Measurements from ENCODE around the gene DMKN.

Gene DMKN

GRCh38 chr19:35522745-35523327, 9.4 kb upstream of the DMKN start:
- H3K9ac ChIP-seq = no peak overlapping the region
- no peaks in the 10 kb centered on the region for H3K27me3 ChIP-seq
- H3K36me3 ChIP-seq = no peaks in the 10 kb centered on the region
- H3K27ac ChIP-seq = no peak overlapping the region
- no peak overlapping the region for H3K4me2 ChIP-seq
- H3K4me3 ChIP-seq = no peak overlapping the region
- no peak for TF ChIP-seq Cebpa-rat (IDR thresholded peaks at IDR 0.05)
- no peaks in the 10 kb centered on the region for H4K20me1 ChIP-seq
- peaks cover 0 to 8% (median 2%) of the 10 kb centered on the region in 10 experiments; a peak in 7 of 20 replicates for H3K4me1 ChIP-seq
- no peaks in the 10 kb centered on the region for H3K9me3 ChIP-seq (replicated peaks in 1 of 11)

GRCh38 chr19:35521124-35521743, 7.8 kb upstream of the DMKN start:
- no peaks in the 10 kb centered on the region for H3K36me3 ChIP-seq
- peaks cover 0 to 16% (median 4%) of the 10 kb centered on the region in 10 experiments; a peak in 8 of 20 replicates for H3K4me1 ChIP-seq
- no peaks in the 10 kb centered on the region for H4K20me1 ChIP-seq
- no peak overlapping the region for H3K4me3 ChIP-seq
- H3K4me2 ChIP-seq = 0 out of 22 replicates have a peak overlapping the region, but pooled peaks of 1 of the 11 experiments have one; percentile 2
- no peaks in the 10 kb centered on the region for H3K9me3 ChIP-seq (replicated peaks in 1 of 11)
- no peak overlapping the region for H3K27ac ChIP-seq
- H3K27me3 ChIP-seq = no peaks in the 10 kb centered on the region
- no peak for TF ChIP-seq Cebpa-rat (IDR thresholded peaks at IDR 0.05)
- H3K9ac ChIP-seq = no peak overlapping the region

GRCh38 chr19:35519291-35519690, 5.8 kb upstream of the DMKN start:
- Histone ChIP-seq H4K20me1 (no peaks in the 10 kb centered on the region), H3K36me3 (no peaks in the 10 kb centered on the region), H3K4me2 (no peak overlapping the region; a peak in 1 of 22 replicates), H3K4me1 (peaks cover 0 to 19% (median 6%) of the 10 kb centered on the region in 10 experiments; a peak in 10 of 20 replicates), H3K9me3 (replicated peaks in 1 of 11) (no peaks in the 10 kb centered on the region), H3K27ac (no peak overlapping the region), H3K27me3 (peaks cover 0 to under 1% (median 0%) of the 10 kb centered on the region in 11 experiments; a peak in 1 of 22 replicates), H3K9ac (no peak overlapping the region), H3K4me3 (no peak overlapping the region)
- no peak for TF ChIP-seq Cebpa-rat (IDR thresholded peaks at IDR 0.05)

- no peak overlapping the region for H3K9ac ChIP-seq
- no peaks in the 10 kb centered on the region; a peak in 1 of 22 replicates for H4K20me1 ChIP-seq
- H3K4me3 ChIP-seq = no peak overlapping the region
- H3K27me3 ChIP-seq = peaks cover 0 to 3% (median 0%) of the 10 kb centered on the region in 11 experiments; a peak in 2 of 22 replicates
- H3K4me2 ChIP-seq = no peak overlapping the region
- no peak overlapping the region for H3K27ac ChIP-seq
- no peak for TF ChIP-seq Cebpa-rat (IDR thresholded peaks at IDR 0.05)
- H3K36me3 ChIP-seq = no peaks in the 10 kb centered on the region
- H3K4me1 ChIP-seq = peaks cover 0 to 23% (median 7%) of the 10 kb centered on the region in 10 experiments; a peak in 10 of 20 replicates
- no peaks in the 10 kb centered on the region for H3K9me3 ChIP-seq (replicated peaks in 1 of 11)
These were observed 4.9 kb upstream of the DMKN start for GRCh38 chr19:35518313-35518712.

- H3K4me1 ChIP-seq = peaks cover 0 to 23% (median 7%) of the 10 kb centered on the region in 10 experiments; a peak in 10 of 20 replicates
- peaks cover 0 to 7% (median 0%) of the 10 kb centered on the region in 11 experiments; a peak in 4 of 22 replicates for H3K27me3 ChIP-seq
- H3K36me3 ChIP-seq = no peaks in the 10 kb centered on the region
- TF ChIP-seq Cebpa-rat (IDR thresholded peaks at IDR 0.05) = no peak
- H3K27ac ChIP-seq = no peak overlapping the region
- no peak overlapping the region for H3K4me3 ChIP-seq
- H4K20me1 ChIP-seq = no peaks in the 10 kb centered on the region; a peak in 1 of 22 replicates
- peak overlapping the region in 3 of 11 experiments; percentile 6 to 20 (median 10); a peak in 5 of 22 replicates for H3K4me2 ChIP-seq
- H3K9ac ChIP-seq = no peak overlapping the region
- no peaks in the 10 kb centered on the region for H3K9me3 ChIP-seq (replicated peaks in 1 of 11)
These were observed 3.9 kb upstream of the DMKN start for GRCh38 chr19:35517342-35517741.

GRCh38 chr19:35516310-35516709, 2.9 kb upstream of the DMKN start:
- Histone ChIP-seq H3K4me1 (peaks cover 0 to 21% (median 7%) of the 10 kb centered on the region in 10 experiments; a peak in 10 of 20 replicates), H3K27ac (no peak overlapping the region), H3K4me2 (no peak overlapping the region), H3K9me3 (replicated peaks in 1 of 11) (no peaks in the 10 kb centered on the region), H3K9ac (no peak overlapping the region), H4K20me1 (no peaks in the 10 kb centered on the region; a peak in 1 of 22 replicates), H3K27me3 (peaks cover 0 to 15% (median 5%) of the 10 kb centered on the region in 11 experiments; a peak in 16 of 22 replicates), H3K4me3 (no peak overlapping the region), H3K36me3 (no peaks in the 10 kb centered on the region)
- no peak for TF ChIP-seq Cebpa-rat (IDR thresholded peaks at IDR 0.05)

- H3K27me3 ChIP-seq = peaks cover 17 to 35% (median 24%) of the 10 kb centered on the region in 11 experiments
- H4K20me1 ChIP-seq = no peaks in the 10 kb centered on the region; a peak in 2 of 22 replicates
- H3K4me1 ChIP-seq = peaks cover 8 to 28% (median 17%) of the 10 kb centered on the region in 10 experiments; a peak in 18 of 20 replicates
- H3K9ac ChIP-seq = no peak overlapping the region
- no peaks in the 10 kb centered on the region for H3K36me3 ChIP-seq
- H3K4me3 ChIP-seq = no peak overlapping the region
- H3K4me2 ChIP-seq = peak overlapping the region in 4 of 11 experiments; percentile 3 to 30 (median 14); a peak in 6 of 22 replicates
- no peak overlapping the region for H3K27ac ChIP-seq
- TF ChIP-seq Cebpa-rat (IDR thresholded peaks at IDR 0.05) = no peak
- H3K9me3 ChIP-seq (replicated peaks in 1 of 11) = no peaks in the 10 kb centered on the region
These were observed 897 bp upstream of the DMKN start for GRCh38 chr19:35514282-35514809.

- H3K27me3 ChIP-seq = peaks cover 30 to 48% (median 38%) of the 10 kb centered on the region in 11 experiments
- H3K9ac ChIP-seq = no peak overlapping the region
- no peak overlapping the region for H3K27ac ChIP-seq
- TF ChIP-seq Cebpa-rat (IDR thresholded peaks at IDR 0.05) = no peak
- H3K4me1 ChIP-seq = peaks cover 8 to 28% (median 17%) of the 10 kb centered on the region in 10 experiments; a peak in 18 of 20 replicates
- H3K4me2 ChIP-seq = no peak overlapping the region
- no peak overlapping the region for H3K4me3 ChIP-seq
- H3K9me3 ChIP-seq (replicated peaks in 1 of 11) = no peaks in the 10 kb centered on the region
- H3K36me3 ChIP-seq = no peaks in the 10 kb centered on the region
- H4K20me1 ChIP-seq = no peaks in the 10 kb centered on the region; a peak in 2 of 22 replicates
These were observed 420 bp downstream of the DMKN start for GRCh38 chr19:35512831-35513627.

All from BLaER1 treated with 17β-estradiol and CSF1 and Interleukin-3, amounts not matched to agents 10 nM and 100 nM (cell line).